NCI-H1436 (cell line): ENCODE data around the gene HPCAL4.

Experiments
- DNase-seq: peaks from one replicate; lab custom pipeline; 2025; lab: John Stamatoyannopoulos, UW

HPCAL4 gene

DNA sequence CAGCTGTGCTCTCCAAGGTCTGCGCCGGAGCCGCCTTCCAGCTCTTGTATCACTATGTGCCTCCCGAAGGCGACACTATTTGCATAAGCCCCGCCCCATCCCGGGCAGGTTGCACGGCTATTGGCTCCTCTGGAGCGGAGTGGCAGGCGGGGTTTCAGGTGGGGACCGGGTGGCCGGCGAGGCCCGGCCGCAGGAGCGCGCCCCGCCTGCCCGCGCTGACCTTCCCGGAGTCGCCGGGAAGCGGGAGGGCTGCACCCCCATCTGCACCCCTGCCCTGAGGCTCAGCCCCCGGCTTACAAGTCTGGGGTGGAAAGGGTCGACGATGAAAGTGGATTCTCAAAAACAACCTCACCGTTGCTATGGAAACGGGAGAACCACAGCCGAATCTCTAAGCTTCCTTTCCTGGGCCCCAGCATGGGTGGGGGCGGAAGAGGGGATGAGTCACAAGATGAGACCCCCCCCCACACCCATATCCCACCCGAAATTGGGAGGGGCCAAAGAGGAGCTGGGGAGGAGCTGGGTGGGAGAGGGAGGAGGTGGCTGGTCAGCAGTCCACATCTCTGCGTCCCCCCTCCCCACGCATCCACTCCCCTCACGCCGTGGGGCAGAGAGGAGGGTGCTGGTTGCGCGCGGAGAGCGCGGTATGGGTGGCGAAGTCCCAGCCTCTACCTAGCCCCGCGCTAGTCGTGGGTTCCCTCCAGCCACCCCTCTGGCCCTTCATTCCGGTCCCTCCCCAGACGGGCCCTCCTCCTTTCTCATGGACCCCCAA lies at the start of gene HPCAL4:
Gene HPCAL4, minus strand, starts transcription at position 51 of the 769 bp plus-strand sequence. CDS start 6,830 bp downstream, outside the sequence.
- DNase-seq = peak; percentile 88

DNA sequence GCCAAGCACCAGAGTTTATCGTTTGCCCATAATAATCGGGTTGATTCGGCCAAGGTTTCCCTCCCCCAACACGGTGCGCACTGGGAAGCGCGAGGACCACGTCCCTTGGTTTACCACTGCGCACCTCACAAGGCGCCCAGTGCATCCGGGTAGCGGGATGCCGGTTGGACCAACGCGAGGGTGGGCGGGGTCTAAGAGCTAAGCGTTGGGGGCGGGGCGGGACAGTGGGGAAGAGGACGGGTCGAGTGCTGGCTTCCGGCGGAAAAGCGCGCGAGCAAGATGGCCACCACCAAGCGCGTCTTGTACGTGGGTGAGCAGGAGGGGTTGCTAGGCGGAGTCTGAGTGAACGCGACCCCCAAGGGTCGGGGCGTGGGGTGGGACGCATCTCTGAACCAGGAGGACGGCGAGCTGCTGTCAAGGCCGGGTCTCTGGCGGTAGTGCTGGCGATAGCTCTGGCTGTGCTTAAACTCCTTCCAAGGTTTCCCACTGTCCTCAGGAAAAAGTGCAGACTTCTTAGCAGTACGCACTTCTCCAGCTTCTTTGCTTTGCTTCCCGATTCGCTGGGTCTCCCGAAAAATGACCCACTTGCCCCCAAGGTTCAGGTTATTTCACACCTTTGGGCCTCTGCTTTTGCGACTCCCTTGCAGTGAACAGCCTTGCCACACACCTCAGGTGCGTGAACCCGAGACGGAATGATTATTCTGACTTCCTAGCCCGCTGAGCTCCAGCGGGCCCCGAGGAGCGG lies 47.6 kb upstream of the HPCAL4 start, which contains the start of gene PPIE:
Gene PPIE, plus strand, starts transcription at position 261 of the 745 bp plus-strand sequence. Its CDS starts 19 bp downstream, at position 280.
- DNase-seq = peak; percentile 94

DNA sequence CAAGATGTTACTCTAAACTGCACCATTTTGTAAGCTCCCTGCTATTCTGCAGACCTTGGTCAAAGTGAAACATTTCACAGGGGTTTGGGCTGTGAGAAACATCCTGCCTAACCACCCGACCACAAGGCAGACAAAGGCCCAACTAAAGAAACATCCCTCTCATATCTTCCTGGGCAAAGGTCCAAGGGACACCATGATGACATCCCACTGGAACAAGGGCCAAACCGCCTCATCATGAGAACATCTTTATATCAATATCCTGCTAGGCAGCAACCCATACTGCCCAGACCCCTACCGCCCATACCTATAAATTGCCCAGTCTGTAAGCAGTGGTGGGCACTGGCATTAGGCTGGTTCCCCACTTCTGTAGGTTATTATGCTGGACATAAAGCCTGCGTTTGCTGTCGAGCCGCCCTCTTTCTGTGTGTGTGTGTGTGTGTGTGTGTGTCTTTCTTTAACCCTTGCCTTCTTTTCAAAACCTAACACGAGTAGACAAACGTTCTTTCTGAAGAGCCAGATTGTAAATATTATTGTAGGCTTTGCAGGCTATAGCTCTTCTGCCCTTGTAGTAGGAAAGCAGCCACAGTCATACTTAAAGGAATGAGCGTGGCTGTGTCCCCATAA lies 46.4 kb upstream of the HPCAL4 start:
- no peak for DNase-seq

DNA sequence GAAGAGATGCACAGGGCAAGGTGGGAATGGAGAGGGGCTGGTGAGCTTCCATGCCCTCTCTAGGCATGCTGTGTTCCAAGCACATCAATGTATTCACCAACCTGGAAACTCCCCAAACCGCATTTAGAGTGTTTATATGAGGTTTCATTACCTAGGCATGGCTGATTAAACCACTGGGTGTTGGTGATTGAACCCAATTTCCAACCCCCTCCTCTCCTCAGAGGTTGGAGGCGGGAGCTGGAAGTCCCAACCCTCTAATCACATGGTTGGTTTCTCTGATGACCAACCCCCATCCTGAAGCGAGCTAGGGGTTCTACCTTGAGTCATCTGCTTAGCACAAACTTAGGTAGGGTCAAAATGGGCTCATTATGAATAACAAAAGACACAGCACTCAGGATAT lies 44.5 kb upstream of the HPCAL4 start:
- DNase-seq = no peak

DNA sequence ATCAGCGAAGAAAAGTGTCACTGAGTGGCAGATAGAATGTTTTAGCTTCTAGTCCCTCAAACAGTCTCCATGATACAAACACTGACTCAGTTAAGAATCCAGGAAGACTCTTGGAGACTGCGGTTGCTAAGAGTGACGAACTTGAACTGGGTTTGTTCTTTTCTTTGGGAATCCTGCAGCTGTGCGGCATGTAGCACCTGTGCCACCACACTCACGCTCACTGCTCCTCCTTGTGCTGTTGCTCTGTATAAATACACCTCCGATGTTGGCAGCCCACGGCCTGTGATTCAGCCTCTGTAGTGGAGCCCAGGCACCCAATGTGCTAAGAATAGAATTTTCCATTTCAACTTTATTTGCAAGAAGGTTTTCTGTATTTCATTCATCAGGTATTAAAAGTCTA lies 41.9 kb upstream of the HPCAL4 start:
- DNase-seq = no peak

DNA sequence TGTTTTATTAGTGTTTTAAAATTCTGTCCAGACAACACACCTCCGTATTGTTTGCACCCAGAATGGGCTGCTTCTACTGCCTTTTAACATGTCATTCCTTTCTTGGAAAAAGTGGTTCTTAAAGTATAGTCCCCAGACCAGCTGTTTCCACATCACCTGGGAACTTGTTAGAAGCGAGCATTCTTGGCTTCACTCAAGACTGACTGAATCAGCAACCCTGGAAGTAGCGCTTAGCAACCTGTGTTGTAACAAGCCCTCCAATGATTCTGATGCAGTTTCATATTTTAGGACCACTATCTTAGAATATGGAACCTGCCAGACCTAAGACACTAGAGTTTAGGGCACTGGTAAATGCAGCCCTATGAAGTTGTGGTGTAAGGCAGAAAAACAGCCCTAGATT lies 41.5 kb upstream of the HPCAL4 start:
- DNase-seq = no peak

DNA sequence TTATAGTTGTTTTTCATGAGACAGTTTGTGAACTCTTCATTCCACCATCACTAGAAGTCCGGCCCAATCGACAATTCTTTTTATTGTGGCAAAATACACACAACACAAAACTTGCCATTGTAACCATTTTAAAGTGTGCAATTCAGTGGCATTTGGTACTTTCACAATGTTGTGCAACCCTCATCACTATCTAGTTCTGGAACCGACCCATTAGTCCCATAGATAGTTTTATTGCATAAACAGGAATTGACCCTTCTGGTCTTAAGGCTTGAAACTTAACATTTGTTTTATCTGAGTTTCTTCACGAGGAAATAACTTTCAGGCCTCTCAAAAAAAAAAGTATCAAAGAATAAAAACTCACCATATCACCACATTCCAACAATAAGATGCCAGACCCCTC lies 38.6 kb upstream of the HPCAL4 start:
- no peak for DNase-seq

DNA sequence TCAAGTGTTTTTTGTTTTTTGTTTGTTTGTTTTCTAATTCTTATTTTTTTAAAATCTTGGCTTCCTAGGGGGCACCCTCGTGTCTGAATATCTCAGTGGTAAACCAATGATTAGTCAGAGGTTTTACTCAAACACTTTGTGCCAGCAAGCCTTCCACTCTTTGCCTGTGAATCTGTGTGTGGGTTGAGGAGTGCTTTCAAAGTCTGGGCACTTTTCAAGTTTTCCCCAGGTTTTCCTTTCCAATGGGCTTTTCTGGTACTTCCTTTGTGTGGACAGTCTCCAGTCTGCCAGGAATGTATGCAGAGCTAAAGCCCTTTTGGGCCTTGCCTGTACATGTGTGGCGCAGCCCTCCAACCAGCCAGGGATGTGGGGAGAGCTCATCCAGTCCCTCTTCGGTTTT lies 37.8 kb upstream of the HPCAL4 start:
- DNase-seq = no peak

DNA sequence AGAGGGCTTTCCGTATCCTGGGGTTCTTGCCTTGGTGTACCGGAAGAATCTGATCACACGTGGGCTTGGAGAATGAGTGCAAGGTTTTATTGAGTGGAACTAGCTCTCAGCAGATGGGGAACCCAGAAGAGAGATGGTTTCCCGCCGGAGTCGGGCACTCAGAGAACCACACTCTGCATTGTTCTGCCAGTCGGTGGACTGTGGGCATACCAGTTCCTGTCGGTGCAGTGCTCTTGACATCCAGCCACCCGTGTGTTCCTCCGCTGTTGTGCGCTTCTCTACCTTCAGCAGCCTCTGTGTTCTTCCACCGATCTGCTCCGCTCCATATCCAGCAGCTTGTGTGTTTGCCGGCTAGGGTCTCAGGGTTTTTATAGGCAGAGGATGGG lies 36.7 kb upstream of the HPCAL4 start:
- DNase-seq = no peak

DNA sequence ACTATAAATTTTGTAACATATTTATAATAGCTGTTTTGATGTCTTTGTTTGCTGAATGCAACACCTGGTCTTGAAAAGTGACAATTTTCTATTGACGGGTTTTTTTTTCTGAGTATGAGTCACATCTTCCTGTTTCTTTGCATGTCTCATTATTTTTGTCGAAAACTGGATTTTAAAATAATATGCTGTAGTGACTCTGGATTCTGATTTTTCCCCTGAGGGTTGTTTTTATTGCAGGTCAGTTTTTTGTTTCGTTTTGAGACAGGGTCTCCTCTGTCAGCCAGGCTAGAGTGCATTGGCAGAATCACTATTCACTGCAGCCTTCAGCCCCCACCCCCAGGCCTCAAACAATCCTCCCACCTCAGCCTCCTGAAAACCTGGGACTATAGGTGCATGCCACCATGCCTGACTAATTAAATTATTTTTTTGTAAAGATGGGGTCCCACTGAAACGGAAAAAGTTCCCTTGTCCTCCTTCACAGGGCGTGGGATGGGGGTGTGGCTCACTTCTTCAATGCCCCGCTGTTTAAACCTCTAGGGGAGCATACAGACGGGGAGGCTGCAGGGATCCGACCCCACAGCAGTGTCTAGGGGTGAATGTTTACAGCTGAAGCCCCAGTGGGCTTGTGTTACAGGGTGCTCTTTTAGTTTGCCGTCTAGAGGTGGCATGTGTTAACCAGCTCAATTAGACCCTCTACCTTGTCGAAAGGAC lies 36.1 kb upstream of the HPCAL4 start:
- no peak for DNase-seq

DNA sequence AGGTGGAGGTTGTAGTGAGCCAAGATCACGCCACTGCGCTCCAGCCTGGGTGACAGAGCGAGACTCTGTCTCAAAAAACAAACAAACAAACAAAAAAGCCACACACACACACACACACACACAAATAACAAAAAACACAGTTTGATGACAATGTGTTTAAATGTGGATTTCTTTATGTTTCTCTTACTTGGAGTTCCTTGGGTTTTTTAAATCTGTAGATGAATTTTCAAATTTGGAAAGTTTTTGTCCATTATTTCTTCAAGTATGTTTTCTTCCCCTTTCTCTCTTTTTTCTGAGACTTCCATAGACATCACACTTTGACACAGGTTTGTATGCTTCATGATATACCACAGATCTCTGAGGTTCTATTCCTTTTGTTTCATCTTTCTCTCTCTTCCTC lies 35.4 kb upstream of the HPCAL4 start:
- DNase-seq = no peak

DNA sequence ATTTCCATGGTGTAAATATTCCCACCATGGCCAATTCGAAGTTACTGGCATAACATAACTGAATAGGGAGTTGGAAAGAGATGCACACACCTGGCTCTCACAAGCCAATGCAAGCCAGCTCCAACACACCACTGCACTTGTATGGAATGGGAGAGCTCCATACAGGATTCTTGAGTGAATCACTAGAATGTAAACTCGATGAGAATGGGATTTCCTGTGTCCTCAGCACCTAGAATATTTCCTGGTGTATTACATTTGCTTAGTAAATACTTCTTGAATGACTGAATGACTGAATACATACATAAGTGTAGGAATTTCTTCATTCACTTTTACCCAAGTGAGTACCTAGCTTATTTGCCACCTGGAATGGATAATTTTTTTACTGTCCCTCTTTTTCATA lies 31.3 kb upstream of the HPCAL4 start:
- no peak for DNase-seq

DNA sequence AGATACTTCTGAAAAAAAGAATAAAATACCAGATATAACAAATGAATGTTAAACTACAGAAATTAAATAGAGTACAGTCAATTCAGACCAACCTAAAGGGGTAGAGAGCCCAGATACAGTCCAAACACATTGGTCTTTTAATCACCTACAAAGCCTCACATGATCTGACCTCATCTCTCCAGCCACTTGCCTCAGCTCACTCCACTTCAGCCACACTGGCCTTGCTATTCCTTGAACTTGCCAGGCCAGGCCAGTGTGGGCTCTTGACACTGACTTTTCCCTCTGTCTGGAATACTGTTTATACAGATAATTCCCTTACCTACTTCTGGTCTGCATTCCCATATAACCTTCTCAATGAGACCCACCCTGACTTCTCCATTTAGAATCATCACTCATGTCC lies 30.4 kb upstream of the HPCAL4 start:
- DNase-seq = no peak

DNA sequence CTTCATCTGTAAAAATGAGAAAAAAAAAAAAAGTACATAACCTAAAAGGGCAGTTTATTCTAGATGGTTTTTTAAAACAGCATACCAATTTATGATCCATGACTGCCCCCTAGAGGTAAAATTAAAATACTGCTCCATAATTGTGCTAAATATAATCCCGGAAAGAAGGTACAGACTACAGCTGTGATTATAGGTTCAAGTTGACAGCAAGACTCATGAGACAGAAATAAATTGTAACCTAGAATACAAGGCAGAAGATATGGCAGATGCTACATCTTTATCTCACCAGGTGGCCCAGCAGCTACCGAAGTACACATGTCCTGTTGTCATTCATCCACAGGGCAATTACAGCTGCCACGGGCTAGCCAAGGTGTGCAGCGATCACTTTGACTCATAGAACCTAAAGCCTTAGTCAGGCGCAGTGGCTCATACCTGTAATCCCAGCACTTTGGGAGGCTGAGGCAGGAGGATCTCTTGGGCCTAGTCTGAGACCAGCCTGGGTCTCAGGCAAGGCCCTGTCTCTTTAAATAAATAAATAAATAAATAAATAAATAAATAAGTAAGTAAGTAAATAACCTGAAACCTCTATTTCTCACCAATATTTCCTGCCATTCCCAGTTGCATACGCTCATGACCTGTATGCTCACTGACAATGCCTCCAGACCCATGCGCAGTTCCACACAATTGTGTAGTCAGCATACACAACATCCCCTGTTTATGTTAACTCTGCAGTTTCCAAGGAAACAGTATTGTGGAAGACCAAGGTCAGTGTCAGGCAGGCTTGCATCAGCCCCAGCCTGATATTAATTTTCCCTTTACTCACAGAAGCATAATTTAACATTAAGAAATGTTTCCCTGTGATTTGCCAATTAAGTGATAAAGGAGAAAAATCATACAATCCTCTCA lies 29.1 kb upstream of the HPCAL4 start:
- peak; percentile 61 for DNase-seq

DNA sequence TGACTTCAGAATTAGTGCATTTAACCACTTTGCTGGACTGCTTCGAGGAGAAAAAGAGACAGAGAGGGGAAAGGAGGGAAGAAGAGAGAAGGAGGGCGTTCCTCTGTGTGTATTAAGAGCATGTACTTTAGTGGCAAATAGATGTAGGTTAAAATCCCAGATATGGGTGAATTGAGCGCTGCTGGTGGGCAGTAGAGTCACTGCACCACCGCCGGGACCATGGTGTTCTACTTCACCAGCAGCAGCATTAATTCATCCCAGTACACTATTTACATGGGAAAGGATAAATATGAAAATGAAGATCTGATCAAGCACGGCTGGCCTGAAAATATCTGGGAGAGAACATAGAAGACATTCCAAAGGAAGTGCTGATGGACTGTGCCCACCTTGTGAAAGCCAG lies 26.6 kb upstream of the HPCAL4 start:
- no peak for DNase-seq

DNA sequence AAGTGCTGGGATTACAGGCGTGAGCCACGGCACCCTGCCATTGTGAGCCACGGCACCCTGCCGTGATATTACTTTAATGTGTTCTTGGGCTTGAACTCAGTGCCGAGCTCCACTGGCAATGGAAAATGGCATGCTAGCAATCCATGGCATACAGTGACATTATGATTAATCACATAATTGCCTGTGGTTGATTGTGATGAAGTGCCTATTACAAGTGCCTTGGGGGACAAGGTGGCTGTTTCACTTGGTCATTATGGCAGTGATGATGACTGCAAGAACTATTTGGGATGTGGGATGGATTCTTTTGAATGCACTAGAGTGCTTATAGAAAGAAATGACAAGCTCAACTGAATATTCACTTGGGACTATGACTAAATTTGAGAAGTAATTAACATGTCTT lies 22.3 kb upstream of the HPCAL4 start:
- DNase-seq = no peak

DNA sequence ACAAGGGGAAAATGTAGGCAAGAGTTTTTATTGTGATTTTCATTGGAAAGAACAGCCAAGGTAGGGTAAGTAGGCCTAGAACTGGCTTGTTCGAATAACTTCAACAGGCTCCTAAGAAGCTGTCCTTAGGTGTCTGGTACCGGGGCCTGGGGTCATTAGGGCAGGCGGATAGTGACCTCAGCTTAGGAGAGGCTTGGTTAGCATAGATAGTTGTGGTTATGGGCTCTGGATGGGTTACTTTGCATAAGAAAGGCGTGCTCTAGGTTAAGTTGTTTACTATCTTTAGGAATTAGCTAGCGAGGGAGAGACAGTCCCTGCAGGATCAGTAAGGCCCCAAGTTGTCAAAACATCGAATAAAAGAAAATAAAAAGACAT lies 20.7 kb upstream of the HPCAL4 start:
- no peak for DNase-seq

DNA sequence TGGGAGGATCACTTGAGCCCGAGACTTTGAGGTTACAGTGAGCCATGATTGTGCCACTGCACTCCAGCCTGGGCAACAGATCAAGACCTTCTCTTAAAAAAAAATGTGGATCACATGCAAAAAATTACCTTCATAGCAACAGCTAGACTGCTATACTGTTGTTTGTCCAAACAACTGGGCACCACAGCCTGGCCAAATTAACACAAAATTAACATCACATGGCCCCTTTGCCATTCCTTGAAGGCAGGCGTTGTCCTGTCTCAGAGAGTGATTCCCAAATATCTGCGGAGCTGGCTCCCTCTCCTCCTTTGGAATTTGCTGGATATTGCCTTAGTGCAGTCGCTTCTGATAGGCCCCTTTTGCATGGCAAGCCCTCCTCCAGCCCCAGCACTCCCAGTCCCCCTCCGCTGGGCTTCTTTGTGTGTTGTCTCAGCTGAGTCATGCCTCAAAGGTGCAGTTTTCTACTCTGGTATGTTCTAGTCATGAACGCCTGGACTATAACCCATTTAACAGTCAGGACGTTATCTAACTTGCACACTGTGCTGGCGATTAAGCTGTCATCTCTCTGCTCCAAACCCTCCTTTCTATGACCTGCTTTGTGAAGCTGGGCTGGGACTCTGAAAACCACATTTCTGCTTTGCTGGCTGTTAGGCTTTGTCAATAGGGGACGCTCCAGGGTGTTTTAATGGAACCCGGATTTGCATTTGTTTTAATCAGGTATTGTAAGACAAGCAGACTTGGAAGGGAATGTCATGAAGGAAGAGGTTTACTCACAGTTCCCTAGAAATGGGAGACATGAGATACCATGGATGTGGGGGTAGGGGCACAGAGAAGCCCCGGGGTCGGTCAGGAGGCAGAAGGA lies 20.1 kb upstream of the HPCAL4 start:
- no peak for DNase-seq

DNA sequence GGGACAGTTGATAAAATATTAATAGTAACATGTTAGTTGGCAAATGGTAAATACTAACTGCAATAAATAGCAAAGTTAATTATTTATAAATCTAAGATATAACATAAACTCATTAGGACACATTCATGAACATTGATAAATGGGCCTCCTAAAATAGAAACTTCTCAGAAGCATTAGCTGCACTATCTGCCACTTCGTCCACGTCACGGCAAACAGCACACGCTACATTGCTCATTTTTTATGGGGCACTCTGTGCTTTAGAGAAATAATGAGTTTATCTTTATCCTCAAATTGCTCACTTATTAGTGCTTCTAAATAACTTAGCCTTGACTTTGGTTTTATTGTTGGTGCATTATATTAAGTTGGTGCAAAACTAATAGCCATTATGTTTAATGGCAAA lies 16.3 kb upstream of the HPCAL4 start:
- DNase-seq = no peak

DNA sequence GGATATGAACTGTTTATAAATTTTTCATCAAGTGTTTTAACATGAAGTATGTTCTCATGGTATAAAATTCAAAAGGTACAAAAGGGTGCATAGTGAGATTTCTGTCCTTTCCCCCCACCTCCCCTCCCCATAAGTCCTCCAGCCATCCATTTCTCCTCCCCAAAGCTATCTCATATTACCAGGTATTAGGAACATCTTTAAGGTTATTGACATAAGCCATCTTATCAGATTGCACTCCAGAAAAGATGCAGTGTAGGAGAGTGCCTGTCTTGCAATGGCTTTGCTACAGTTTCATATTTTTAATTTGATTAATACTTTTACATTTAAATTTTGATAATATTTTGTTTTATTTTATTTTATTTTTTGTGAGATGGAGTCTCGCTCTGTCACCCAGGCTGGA lies 13.5 kb upstream of the HPCAL4 start:
- DNase-seq = no peak
